Measurements from ENCODE around the gene PITX2.

The PITX2 gene

GRCh38 chr4:110622841-110623717 is at the start of gene PITX2:
TSS of gene PITX2 (minus strand) at chr4:110623077. CDS start at chr4:110622460, 617 bp downstream.
- ChIA-PET POLR2A (no interaction called here), CTCF (interaction anchor here (0.9 to 2.5 kb wide), 4 partner anchors 10 to 1009 kb away, joined by 3 to 7 read pairs (median 5); no protein-coding TSS in a partner anchor)
- H3K4me3 ChIP-seq (ENCODE audit: low read depth, low read length), result peak within 1 kb of the TSS; percentile 68
- TF ChIP-seq CTCF (IDR thresholded peaks at IDR 0.05; ENCODE audit: insufficient read depth, low read length, missing control alignments), result no peak
- peak; percentile 87 for DNase-seq (ENCODE audit: low read depth, low spot score)

- no peak for TF ChIP-seq CTCF (IDR thresholded peaks at IDR 0.05; ENCODE audit: insufficient read depth, low read length, missing control alignments)
- no peak for DNase-seq (ENCODE audit: low read depth, low spot score)
- no peak overlapping the region for H3K4me3 ChIP-seq (ENCODE audit: low read depth, low read length)
- POLR2A ChIA-PET, result no interaction called here
- CTCF ChIA-PET, result no interaction called here
Measured at GRCh38 chr4:110671679-110672078, 48.8 kb upstream of the PITX2 start.

GRCh38 chr4:110669663-110670062 is 46.8 kb upstream of the PITX2 start:
- ChIA-PET CTCF (interaction anchor here (1.2 kb wide), 1 partner anchor 20 kb away, joined by 3 read pairs; no protein-coding TSS in a partner anchor), POLR2A (no interaction called here)
- DNase-seq (ENCODE audit: low read depth, low spot score), result no peak
- no peak for TF ChIP-seq CTCF (IDR thresholded peaks at IDR 0.05; ENCODE audit: insufficient read depth, low read length, missing control alignments)
- H3K4me3 ChIP-seq (ENCODE audit: low read depth, low read length), result no peak overlapping the region

- POLR2A ChIA-PET, result no interaction called here
- CTCF ChIA-PET, result interaction anchor here (1.2 kb wide), 1 partner anchor 19 kb away, joined by 3 read pairs; no protein-coding TSS in a partner anchor
- TF ChIP-seq CTCF (IDR thresholded peaks at IDR 0.05; ENCODE audit: insufficient read depth, low read length, missing control alignments), result no peak
- no peak for DNase-seq (ENCODE audit: low read depth, low spot score)
- no peak overlapping the region for H3K4me3 ChIP-seq (ENCODE audit: low read depth, low read length)
Measured at GRCh38 chr4:110668463-110669235, 45.8 kb upstream of the PITX2 start.

GRCh38 chr4:110667670-110668069 is 44.8 kb upstream of the PITX2 start:
- ChIA-PET CTCF (interaction anchor here (0.7 kb wide), 1 partner anchor 8 kb away, joined by 3 read pairs; no protein-coding TSS in a partner anchor), POLR2A (no interaction called here)
- no peak for DNase-seq (ENCODE audit: low read depth, low spot score)
- H3K4me3 ChIP-seq (ENCODE audit: low read depth, low read length), result no peak overlapping the region
- TF ChIP-seq CTCF (IDR thresholded peaks at IDR 0.05; ENCODE audit: insufficient read depth, low read length, missing control alignments), result no peak

- H3K4me3 ChIP-seq (ENCODE audit: low read depth, low read length), result no peak overlapping the region
- ChIA-PET CTCF (no interaction called here), POLR2A (interaction anchor here (0.6 kb wide), 1 partner anchor 376 kb away, joined by 3 read pairs; no protein-coding TSS in a partner anchor)
- no peak for TF ChIP-seq CTCF (IDR thresholded peaks at IDR 0.05; ENCODE audit: insufficient read depth, low read length, missing control alignments)
- no peak for DNase-seq (ENCODE audit: low read depth, low spot score)
Measured at GRCh38 chr4:110666030-110666429, 43.2 kb upstream of the PITX2 start.

All from AG04449 (cell line).